ENCODE data around the gene RHBDD3. TPM values are rescaled to one million over a fixed set of nuclear protein-coding genes. Genes with fewer than 3 reads are reported as not detected.

RHBDD3 gene
- total and polyA plus RNA-seq, 9 of the 15 experiments (the other 6 are each of a cell fraction or from before 2014, with no cell fraction given) = 0.32 to 35.6 (median 14.0) TPM

DNA sequence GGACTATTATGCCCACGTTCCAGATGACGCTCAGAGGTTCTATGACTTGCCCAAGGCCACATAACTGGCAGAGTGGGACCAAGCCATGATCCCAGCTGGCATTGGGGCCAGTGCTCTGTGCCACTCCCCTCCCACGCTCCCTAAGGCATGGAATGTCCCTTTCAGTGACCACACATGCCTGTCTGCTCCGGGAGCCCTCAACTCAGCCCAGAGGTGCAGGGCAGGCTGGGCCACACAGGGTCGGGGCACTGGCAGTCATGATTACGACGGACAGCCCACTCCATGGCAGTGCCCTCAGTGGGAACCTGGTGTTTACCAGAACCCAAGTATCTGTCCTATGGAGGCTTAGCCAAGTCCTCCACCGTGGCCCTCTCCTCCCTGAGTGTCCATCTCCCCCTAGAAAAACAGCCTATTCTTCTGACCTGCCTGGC is 10.0 kb downstream of the RHBDD3 start:
- CTCF ChIA-PET (ENCODE audit: low intra/inter-chr PET ratio) = no interaction called here

More for the DNA sequence above, 10.0 kb downstream of the RHBDD3 start:
- H4K20me1 ChIP-seq (replicated peaks; ENCODE audit: control insufficient read depth, insufficient read depth, low read length) = no peaks in the 10 kb centered on the region
- 70% methylated on average over 6 of the region's 8 CpGs for whole genome bisulfite sequencing (ENCODE audit: insufficient coverage, low coverage, missing lambda C conversion rate)
- DNase-seq (ENCODE audit: extremely low read depth in 1 of 4, low spot score in 3 of 4) = peak in 1 of 4 experiments; percentile 2
- peaks cover 0 to 29% of the 10 kb centered on the region in 2 experiments; a peak in 2 of 5 replicates for H3K4me1 ChIP-seq (replicated peaks in 1 of 2; ENCODE audit: control insufficient read depth in 2 of 2, insufficient read depth in 2 of 2, low read length in 2 of 2)
- no peak overlapping the region for H3K27ac ChIP-seq (ENCODE audit: extremely low read depth, low read depth, low read length)
- no peak for ATAC-seq
- in situ Hi-C loops (cut with MboI) (loop anchor here (10.0 kb wide), 1 partner anchor 403 kb away; no protein-coding TSS in a partner anchor), intact Hi-C loops (cut with micrococcal nuclease) (loop anchor here (2.0 kb wide), 1 partner anchor 15 kb away; no protein-coding TSS in a partner anchor)
- peaks cover 7% of the 10 kb centered on the region; the same call in 1 of the 3 replicates for H3K36me3 ChIP-seq (ENCODE audit: control insufficient read depth, insufficient read depth, low read length)
- H3K4me2 ChIP-seq (ENCODE audit: insufficient read depth, low read length) = no peak overlapping the region
- POLR2A ChIA-PET = interaction anchor here (1.6 kb wide), 1 partner anchor 10 kb away, joined by 5 read pairs; the partner anchor contains the start of genes EWSR1 and RHBDD3
- no peak overlapping the region for H3K4me3 ChIP-seq
- no peaks in the 10 kb centered on the region for H3K27me3 ChIP-seq (ENCODE audit: control insufficient read depth in 2 of 2, insufficient read depth in 2 of 2, low read length in 2 of 2)
- FAIRE-seq = no peak
- no peaks in the 10 kb centered on the region for H3K79me2 ChIP-seq (ENCODE audit: control insufficient read depth, insufficient read depth, low read length)
- no peaks in the 10 kb centered on the region for H3K9me3 ChIP-seq (replicated peaks; ENCODE audit: control insufficient read depth, insufficient read depth, low read depth, low read length)
- no peak overlapping the region for H2AFZ ChIP-seq (ENCODE audit: low read depth, low read length)
- no peak overlapping the region for H3K9ac ChIP-seq (ENCODE audit: insufficient read depth in 1 of 2, low read depth in 2 of 2, low read length in 2 of 2)
- no peaks in the 10 kb centered on the region for H3K9me1 ChIP-seq (ENCODE audit: control insufficient read depth, insufficient read depth, low read length)
- BruUV-seq (replicated peaks) = no TSS peak
- TF ChIP-seq, protein P1, sequence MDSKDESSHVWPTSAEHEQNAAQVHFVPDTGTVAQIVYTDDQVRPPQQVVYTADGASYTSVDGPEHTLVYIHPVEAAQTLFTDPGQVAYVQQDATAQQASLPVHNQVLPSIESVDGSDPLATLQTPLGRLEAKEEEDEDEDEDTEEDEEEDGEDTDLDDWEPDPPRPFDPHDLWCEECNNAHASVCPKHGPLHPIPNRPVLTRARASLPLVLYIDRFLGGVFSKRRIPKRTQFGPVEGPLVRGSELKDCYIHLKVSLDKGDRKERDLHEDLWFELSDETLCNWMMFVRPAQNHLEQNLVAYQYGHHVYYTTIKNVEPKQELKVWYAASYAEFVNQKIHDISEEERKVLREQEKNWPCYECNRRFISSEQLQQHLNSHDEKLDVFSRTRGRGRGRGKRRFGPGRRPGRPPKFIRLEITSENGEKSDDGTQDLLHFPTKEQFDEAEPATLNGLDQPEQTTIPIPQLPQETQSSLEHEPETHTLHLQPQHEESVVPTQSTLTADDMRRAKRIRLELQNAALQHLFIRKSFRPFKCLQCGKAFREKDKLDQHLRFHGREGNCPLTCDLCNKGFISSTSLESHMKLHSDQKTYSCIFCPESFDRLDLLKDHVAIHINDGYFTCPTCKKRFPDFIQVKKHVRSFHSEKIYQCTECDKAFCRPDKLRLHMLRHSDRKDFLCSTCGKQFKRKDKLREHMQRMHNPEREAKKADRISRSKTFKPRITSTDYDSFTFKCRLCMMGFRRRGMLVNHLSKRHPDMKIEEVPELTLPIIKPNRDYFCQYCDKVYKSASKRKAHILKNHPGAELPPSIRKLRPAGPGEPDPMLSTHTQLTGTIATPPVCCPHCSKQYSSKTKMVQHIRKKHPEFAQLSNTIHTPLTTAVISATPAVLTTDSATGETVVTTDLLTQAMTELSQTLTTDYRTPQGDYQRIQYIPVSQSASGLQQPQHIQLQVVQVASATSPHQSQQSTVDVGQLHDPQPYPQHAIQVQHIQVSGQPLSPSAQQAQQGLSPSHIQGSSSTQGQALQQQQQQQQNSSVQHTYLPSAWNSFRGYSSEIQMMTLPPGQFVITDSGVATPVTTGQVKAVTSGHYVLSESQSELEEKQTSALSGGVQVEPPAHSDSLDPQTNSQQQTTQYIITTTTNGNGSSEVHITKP (IDR thresholded peaks at IDR 0.05; ENCODE audit: partially characterized antibody) = peak; percentile 58
- TF ChIP-seq RHOXF2B (CRISPR knock-in tag; conservative IDR thresholded peaks at IDR 0.05) (no peak), POLR2G (IDR thresholded peaks at IDR 0.05; ENCODE audit: low read depth, low read length) (peak; percentile 46; the same call in 1 of the 2 replicates)

Measured in K562 (cell line).